ENCODE results near the gene OVCA2.
A peak's percentile ranks its signal among the peaks of the same experiment; 100 is the strongest.

Gene OVCA2

GRCh38 chr17:2090210-2090641 is 48.4 kb downstream of the OVCA2 start:
- TF ChIP-seq, protein P1, sequence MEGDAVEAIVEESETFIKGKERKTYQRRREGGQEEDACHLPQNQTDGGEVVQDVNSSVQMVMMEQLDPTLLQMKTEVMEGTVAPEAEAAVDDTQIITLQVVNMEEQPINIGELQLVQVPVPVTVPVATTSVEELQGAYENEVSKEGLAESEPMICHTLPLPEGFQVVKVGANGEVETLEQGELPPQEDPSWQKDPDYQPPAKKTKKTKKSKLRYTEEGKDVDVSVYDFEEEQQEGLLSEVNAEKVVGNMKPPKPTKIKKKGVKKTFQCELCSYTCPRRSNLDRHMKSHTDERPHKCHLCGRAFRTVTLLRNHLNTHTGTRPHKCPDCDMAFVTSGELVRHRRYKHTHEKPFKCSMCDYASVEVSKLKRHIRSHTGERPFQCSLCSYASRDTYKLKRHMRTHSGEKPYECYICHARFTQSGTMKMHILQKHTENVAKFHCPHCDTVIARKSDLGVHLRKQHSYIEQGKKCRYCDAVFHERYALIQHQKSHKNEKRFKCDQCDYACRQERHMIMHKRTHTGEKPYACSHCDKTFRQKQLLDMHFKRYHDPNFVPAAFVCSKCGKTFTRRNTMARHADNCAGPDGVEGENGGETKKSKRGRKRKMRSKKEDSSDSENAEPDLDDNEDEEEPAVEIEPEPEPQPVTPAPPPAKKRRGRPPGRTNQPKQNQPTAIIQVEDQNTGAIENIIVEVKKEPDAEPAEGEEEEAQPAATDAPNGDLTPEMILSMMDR (IDR thresholded peaks at IDR 0.05; ENCODE audit: low read depth, low read length, missing control alignments), result no peak
- no peak for DNase-seq (ENCODE audit: low read depth)
- H3K4me3 ChIP-seq (ENCODE audit: low read depth, low read length), result peak overlapping the region; percentile 63

GRCh38 chr17:2090804-2091534 is 49.1 kb downstream of the OVCA2 start:
- peak overlapping the region; percentile 63; the same call in 1 of the 2 replicates for H3K4me3 ChIP-seq (ENCODE audit: low read depth, low read length)
- DNase-seq (ENCODE audit: low read depth), result no peak
- TF ChIP-seq, protein P1 (IDR thresholded peaks at IDR 0.05; ENCODE audit: low read depth, low read length, missing control alignments), result no peak

DNA sequence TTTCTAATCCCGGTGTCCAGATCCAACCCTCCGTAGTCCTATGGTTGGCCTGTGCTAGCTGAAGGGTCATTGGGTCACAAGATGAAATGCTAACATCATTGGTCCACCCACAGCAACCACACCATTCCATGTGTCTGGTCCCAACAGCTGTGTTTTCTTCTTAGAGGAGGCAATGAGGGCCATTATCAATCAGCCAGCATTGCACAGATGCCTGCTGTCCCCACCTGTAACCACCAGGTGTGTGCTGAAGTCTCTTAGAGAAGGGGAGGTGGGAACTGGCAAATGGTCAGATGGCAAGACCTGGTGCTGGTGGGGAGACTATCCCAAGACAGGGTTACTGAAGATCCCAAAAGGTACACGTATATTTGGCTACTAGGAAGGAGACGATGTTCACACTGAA is 50.4 kb downstream of the OVCA2 start:
- H3K4me3 ChIP-seq (ENCODE audit: low read depth, low read length), result no peak overlapping the region
- TF ChIP-seq, protein P1 (IDR thresholded peaks at IDR 0.05; ENCODE audit: low read depth, low read length, missing control alignments), result peak; percentile 20
- no peak for DNase-seq (ENCODE audit: low read depth)

Data from GM12864 (cell line).